H1 (cell line): Measurements from ENCODE around the gene FBN2. TPM values are rescaled to one million over a fixed set of nuclear protein-coding genes. Genes with fewer than 3 reads are reported as not detected.

ENCODE experiments used
- JUN ChIP-seq: IDR thresholded peaks from 2 replicates; pipeline ENCODE4 v1.6.1; 2011; ENCODE audit warnings: low read depth, mild to moderate bottlenecking, improper control_type of control experiment, low read length
- POU5F1 ChIP-seq: IDR thresholded peaks from 2 replicates; pipeline ENCODE4 v1.6.1; 2011; ENCODE audit warnings: low read depth, mild to moderate bottlenecking, low read length, moderate library complexity
- SAP30 ChIP-seq: fragments of 300-600 bp; sonication (generic); IDR thresholded peaks from 2 replicates; pipeline ENCODE4 v1.7.1; 2012; ENCODE audit warnings: low read length, moderate library complexity, mild to moderate bottlenecking, inconsistent platforms; ENCODE audit not compliant: insufficient read depth, insufficient replicate concordance
- polyA plus RNA-seq, 7 experiments: library from polyadenylated mRNA; depleted of rRNA in 3 of 7; stranded (reverse) in 5 of 7; unstranded in 2 of 7; fragments of >200 nt in 5 of 7; fragments of 200-250 nt in 2 of 7; gene quantifications; 1 replicate in 5 of 7; 2 replicates in 1 of 7; 4 replicates in 1 of 7; pipeline versions ENCODE4 v1.2.1 to v1.2.3, GENCODE V29; 2011 to 2013; ENCODE audit warnings: missing spikeins in 2 of 7, mixed read lengths in 2 of 7
- total RNA-seq: library from RNA; stranded (reverse); fragmentation: NEBNext Ultra II Directional; extraction: Animal tissue kit (Norgen Biotek cat#: 25700); gene quantifications from 2 replicates; pipeline ENCODE4 v1.2.1, GENCODE V29; 2021
- TF ChIP-seq, protein P1 (sequence below): IDR thresholded peaks from 2 replicates; pipeline ENCODE4 v1.6.1; 2011; ENCODE audit warnings: low read depth, mild to moderate bottlenecking, low read length; ENCODE audit not compliant: insufficient read depth
- TF ChIP-seq, protein P2 (sequence below): fragments of 300-600 bp; sonication (generic); IDR thresholded peaks from 2 replicates; pipeline ENCODE4 v1.7.1; 2012; ENCODE audit warnings: low read length, moderate library complexity, mild to moderate bottlenecking, inconsistent platforms; ENCODE audit not compliant: insufficient replicate concordance

The FBN2 gene
- total and polyA plus RNA-seq, 2 of the 8 experiments (the other 6 are each of a cell fraction or from before 2014, with no cell fraction given): 14.1 to 16.3 TPM

DNA sequence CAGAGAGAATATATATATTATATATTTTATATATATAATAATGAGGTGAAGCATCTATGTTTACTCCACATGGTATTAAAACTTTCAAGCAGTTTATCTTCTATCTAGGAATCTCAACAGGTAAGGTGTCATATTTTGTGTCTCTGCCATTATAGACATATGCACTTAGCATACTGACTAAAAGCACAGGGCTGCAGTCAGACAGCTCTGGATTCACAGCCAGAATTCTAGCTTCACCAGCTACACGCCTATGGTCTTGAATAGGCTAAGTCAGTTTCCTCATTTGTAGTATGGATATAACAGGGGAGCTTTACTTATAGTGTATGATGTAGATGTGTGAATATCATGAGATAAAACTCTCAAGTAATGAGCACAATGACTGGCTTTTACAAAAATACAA is 57.9 kb downstream of the FBN2 start (continued):
- TF ChIP-seq JUN (no peak), POU5F1 (no peak), SAP30 (no peak)
- TF ChIP-seq, protein P1, sequence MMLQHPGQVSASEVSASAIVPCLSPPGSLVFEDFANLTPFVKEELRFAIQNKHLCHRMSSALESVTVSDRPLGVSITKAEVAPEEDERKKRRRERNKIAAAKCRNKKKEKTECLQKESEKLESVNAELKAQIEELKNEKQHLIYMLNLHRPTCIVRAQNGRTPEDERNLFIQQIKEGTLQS: no peak
- TF ChIP-seq, protein P2, sequence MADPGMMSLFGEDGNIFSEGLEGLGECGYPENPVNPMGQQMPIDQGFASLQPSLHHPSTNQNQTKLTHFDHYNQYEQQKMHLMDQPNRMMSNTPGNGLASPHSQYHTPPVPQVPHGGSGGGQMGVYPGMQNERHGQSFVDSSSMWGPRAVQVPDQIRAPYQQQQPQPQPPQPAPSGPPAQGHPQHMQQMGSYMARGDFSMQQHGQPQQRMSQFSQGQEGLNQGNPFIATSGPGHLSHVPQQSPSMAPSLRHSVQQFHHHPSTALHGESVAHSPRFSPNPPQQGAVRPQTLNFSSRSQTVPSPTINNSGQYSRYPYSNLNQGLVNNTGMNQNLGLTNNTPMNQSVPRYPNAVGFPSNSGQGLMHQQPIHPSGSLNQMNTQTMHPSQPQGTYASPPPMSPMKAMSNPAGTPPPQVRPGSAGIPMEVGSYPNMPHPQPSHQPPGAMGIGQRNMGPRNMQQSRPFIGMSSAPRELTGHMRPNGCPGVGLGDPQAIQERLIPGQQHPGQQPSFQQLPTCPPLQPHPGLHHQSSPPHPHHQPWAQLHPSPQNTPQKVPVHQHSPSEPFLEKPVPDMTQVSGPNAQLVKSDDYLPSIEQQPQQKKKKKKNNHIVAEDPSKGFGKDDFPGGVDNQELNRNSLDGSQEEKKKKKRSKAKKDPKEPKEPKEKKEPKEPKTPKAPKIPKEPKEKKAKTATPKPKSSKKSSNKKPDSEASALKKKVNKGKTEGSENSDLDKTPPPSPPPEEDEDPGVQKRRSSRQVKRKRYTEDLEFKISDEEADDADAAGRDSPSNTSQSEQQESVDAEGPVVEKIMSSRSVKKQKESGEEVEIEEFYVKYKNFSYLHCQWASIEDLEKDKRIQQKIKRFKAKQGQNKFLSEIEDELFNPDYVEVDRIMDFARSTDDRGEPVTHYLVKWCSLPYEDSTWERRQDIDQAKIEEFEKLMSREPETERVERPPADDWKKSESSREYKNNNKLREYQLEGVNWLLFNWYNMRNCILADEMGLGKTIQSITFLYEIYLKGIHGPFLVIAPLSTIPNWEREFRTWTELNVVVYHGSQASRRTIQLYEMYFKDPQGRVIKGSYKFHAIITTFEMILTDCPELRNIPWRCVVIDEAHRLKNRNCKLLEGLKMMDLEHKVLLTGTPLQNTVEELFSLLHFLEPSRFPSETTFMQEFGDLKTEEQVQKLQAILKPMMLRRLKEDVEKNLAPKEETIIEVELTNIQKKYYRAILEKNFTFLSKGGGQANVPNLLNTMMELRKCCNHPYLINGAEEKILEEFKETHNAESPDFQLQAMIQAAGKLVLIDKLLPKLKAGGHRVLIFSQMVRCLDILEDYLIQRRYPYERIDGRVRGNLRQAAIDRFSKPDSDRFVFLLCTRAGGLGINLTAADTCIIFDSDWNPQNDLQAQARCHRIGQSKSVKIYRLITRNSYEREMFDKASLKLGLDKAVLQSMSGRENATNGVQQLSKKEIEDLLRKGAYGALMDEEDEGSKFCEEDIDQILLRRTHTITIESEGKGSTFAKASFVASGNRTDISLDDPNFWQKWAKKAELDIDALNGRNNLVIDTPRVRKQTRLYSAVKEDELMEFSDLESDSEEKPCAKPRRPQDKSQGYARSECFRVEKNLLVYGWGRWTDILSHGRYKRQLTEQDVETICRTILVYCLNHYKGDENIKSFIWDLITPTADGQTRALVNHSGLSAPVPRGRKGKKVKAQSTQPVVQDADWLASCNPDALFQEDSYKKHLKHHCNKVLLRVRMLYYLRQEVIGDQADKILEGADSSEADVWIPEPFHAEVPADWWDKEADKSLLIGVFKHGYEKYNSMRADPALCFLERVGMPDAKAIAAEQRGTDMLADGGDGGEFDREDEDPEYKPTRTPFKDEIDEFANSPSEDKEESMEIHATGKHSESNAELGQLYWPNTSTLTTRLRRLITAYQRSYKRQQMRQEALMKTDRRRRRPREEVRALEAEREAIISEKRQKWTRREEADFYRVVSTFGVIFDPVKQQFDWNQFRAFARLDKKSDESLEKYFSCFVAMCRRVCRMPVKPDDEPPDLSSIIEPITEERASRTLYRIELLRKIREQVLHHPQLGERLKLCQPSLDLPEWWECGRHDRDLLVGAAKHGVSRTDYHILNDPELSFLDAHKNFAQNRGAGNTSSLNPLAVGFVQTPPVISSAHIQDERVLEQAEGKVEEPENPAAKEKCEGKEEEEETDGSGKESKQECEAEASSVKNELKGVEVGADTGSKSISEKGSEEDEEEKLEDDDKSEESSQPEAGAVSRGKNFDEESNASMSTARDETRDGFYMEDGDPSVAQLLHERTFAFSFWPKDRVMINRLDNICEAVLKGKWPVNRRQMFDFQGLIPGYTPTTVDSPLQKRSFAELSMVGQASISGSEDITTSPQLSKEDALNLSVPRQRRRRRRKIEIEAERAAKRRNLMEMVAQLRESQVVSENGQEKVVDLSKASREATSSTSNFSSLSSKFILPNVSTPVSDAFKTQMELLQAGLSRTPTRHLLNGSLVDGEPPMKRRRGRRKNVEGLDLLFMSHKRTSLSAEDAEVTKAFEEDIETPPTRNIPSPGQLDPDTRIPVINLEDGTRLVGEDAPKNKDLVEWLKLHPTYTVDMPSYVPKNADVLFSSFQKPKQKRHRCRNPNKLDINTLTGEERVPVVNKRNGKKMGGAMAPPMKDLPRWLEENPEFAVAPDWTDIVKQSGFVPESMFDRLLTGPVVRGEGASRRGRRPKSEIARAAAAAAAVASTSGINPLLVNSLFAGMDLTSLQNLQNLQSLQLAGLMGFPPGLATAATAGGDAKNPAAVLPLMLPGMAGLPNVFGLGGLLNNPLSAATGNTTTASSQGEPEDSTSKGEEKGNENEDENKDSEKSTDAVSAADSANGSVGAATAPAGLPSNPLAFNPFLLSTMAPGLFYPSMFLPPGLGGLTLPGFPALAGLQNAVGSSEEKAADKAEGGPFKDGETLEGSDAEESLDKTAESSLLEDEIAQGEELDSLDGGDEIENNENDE: no peak
